Osteoblast (primary cell): ENCODE measurements around the gene PDGFA. TPM values are rescaled to one million over a fixed set of nuclear protein-coding genes. Genes with fewer than 3 reads are reported as not detected.

Experiments used
- DNase-seq: peaks from one replicate; pipeline ENCODE4 v3.0.0; 2011; ENCODE audit warnings: low spot score, mixed read lengths; ENCODE audit not compliant: insufficient read length; ENCODE audit errors: missing footprints
- H2AFZ ChIP-seq: 2 replicates; pipeline ENCODE4 v1.6.0; 2011; ENCODE audit warnings: mild to moderate bottlenecking, low read length
- H3K27ac ChIP-seq: 2 replicates; pipeline ENCODE4 v1.5.1; 2011; ENCODE audit warnings: mild to moderate bottlenecking, low read depth, low read length, moderate library complexity
- H3K27me3 ChIP-seq: 2 replicates; pipeline ENCODE4 v1.6.0; 2012; ENCODE audit warnings: mild to moderate bottlenecking, control low read depth, inconsistent platforms, low read length, moderate library complexity; ENCODE audit not compliant: insufficient read depth
- H3K36me3 ChIP-seq: 2 replicates; pipeline ENCODE4 v1.5.1; 2011; ENCODE audit warnings: mild to moderate bottlenecking, low read length, control low read depth, moderate library complexity; ENCODE audit not compliant: insufficient read depth
- H3K4me1 ChIP-seq: 2 replicates; pipeline ENCODE4 v1.5.1; 2011; ENCODE audit warnings: mild to moderate bottlenecking, low read length, control low read depth, moderate library complexity; ENCODE audit not compliant: insufficient read depth
- H3K4me2 ChIP-seq: 2 replicates; pipeline ENCODE4 v1.6.0; 2011; ENCODE audit warnings: mild to moderate bottlenecking, low read length; ENCODE audit not compliant: insufficient read depth
- H3K4me3 ChIP-seq: fragments of 200-600 bp; sonication (generic); 3 replicates; pipeline ENCODE4 v1.5.1; 2012; ENCODE audit warnings: mild to moderate bottlenecking, low read length, inconsistent platforms; ENCODE audit not compliant: insufficient read depth
- H3K79me2 ChIP-seq: 2 replicates; pipeline ENCODE4 v1.6.0; 2012; ENCODE audit warnings: mild to moderate bottlenecking, low read length, control low read depth, inconsistent platforms; ENCODE audit not compliant: insufficient read depth
- H3K9me3 ChIP-seq: 2 replicates; pipeline ENCODE4 v1.5.1; 2011; ENCODE audit warnings: low read depth, low read length, control low read depth
- H4K20me1 ChIP-seq: 2 replicates; pipeline ENCODE4 v1.6.0; 2012; ENCODE audit warnings: mild to moderate bottlenecking, low read length, control low read depth; ENCODE audit not compliant: insufficient read depth
- CTCF ChIP-seq: IDR thresholded peaks from 2 replicates; pipeline ENCODE4 v1.5.1; 2011; ENCODE audit warnings: mild to moderate bottlenecking, low read depth, low read length, moderate library complexity; ENCODE audit errors: extremely low read depth
- total RNA-seq: library from RNA; depleted of rRNA; stranded (reverse); fragments of >200 nt; gene quantifications from 2 replicates; pipeline ENCODE4 v1.2.3, GENCODE V29; 2012

PDGFA gene
- total RNA-seq, 1 donor, result 32.6 TPM

GRCh38 chr7:480531-481218, 39.0 kb downstream of the PDGFA start:
- H3K4me3 ChIP-seq, result no peak overlapping the region
- H3K4me1 ChIP-seq, result no peaks in the 10 kb centered on the region
- no peak for TF ChIP-seq CTCF

GRCh38 chr7:479948-480499, 39.6 kb downstream of the PDGFA start:
- Histone ChIP-seq H3K4me3 (no peak overlapping the region), H3K4me1 (no peaks in the 10 kb centered on the region), H3K27me3 (peaks cover 4% of the 10 kb centered on the region), H4K20me1 (no peaks in the 10 kb centered on the region), H2AFZ (no peak overlapping the region), H3K79me2 (no peaks in the 10 kb centered on the region), H3K36me3 (no peaks in the 10 kb centered on the region), H3K27ac (no peak overlapping the region), H3K9me3 (no peaks in the 10 kb centered on the region), H3K4me2 (no peak overlapping the region)
- no peak for DNase-seq
- TF ChIP-seq CTCF, result no peak

More at GRCh38 chr7:480531-481218, 39.0 kb downstream of the PDGFA start:
- Histone ChIP-seq H3K79me2 (no peaks in the 10 kb centered on the region), H3K36me3 (no peaks in the 10 kb centered on the region), H3K9me3 (no peaks in the 10 kb centered on the region), H4K20me1 (no peaks in the 10 kb centered on the region), H3K27me3 (peaks cover 6% of the 10 kb centered on the region), H3K4me2 (no peak overlapping the region), H3K27ac (no peak overlapping the region), H2AFZ (no peak overlapping the region)
- no peak for DNase-seq

GRCh38 chr7:479115-479947, 40.3 kb downstream of the PDGFA start:
- TF ChIP-seq CTCF, result no peak
- no peaks in the 10 kb centered on the region for H3K79me2 ChIP-seq
- H3K4me2 ChIP-seq, result no peak overlapping the region
- no peaks in the 10 kb centered on the region for H3K4me1 ChIP-seq
- H3K36me3 ChIP-seq, result no peaks in the 10 kb centered on the region
- H3K4me3 ChIP-seq, result no peak overlapping the region
- H3K9me3 ChIP-seq, result no peaks in the 10 kb centered on the region
- H2AFZ ChIP-seq, result no peak overlapping the region
- peaks cover 4% of the 10 kb centered on the region for H3K27me3 ChIP-seq
- no peak overlapping the region for H3K27ac ChIP-seq
- DNase-seq, result no peak
- no peaks in the 10 kb centered on the region for H4K20me1 ChIP-seq
